CD4-positive, alpha-beta T cell treated with Interferon gamma for 1 hour (primary cell): ENCODE data around the gene LIMK2.

ENCODE experiments used
- DNase-seq: peaks from one replicate; pipeline ENCODE4 v3.0.0-alpha.2; 2020

Gene LIMK2

DNA sequence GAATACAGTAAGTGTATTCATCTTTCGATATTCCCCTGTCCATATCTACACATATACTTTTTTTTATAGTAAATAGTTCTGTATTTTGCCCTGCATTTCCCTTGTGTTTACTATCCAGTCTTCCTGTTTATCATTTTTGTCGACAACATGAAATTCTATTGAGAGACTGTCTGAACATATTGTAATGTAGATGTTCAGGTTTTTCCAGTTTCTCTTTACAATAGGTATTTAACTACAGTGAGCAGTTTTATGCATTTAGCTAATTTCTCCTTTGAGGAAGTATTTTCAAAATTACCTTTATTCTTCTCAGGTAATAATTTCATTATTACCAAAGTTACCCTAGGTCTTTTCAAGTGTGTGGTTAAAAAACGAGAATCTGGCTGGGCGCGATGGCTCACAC is 63.5 kb downstream of the LIMK2 start:
- DNase-seq = no peak

DNA sequence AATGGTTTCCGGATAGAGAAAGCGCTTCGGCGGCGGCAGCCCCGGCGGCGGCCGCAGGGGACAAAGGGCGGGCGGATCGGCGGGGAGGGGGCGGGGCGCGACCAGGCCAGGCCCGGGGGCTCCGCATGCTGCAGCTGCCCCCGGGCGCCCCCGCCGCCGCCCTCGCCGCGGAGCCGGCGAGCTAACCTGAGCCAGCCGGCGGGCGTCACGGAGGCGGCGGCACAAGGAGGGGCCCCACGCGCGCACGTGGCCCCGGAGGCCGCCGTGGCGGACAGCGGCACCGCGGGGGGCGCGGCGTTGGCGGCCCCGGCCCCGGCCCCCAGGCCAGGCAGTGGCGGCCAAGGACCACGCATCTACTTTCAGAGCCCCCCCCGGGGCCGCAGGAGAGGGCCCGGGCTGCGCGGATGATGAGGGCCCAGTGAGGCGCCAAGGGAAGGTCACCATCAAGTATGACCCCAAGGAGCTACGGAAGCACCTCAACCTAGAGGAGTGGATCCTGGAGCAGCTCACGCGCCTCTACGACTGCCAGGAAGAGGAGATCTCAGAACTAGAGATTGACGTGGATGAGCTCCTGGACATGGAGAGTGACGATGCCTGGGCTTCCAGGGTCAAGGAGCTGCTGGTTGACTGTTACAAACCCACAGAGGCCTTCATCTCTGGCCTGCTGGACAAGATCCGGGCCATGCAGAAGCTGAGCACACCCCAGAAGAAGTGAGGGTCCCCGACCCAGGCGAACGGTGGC is 64.5 kb downstream of the LIMK2 start:
- DNase-seq = no peak

DNA sequence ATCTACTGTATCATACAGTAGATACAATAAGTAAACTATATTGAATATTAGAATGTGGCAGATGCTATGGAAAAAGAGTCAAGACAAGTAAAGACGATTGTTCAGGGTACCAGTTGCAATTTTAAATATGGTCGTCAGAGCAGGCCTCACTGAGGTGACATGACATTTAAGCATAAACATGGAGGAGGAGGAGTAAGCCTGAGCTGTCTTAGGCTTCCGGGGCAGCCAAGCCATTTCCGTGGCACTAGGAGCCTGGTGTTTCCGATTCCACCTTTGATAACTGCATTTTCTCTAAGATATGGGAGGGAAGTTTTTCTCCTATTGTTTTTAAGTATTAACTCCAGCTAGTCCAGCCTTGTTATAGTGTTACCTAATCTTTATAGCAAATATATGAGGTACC is 65.6 kb downstream of the LIMK2 start:
- no peak for DNase-seq

DNA sequence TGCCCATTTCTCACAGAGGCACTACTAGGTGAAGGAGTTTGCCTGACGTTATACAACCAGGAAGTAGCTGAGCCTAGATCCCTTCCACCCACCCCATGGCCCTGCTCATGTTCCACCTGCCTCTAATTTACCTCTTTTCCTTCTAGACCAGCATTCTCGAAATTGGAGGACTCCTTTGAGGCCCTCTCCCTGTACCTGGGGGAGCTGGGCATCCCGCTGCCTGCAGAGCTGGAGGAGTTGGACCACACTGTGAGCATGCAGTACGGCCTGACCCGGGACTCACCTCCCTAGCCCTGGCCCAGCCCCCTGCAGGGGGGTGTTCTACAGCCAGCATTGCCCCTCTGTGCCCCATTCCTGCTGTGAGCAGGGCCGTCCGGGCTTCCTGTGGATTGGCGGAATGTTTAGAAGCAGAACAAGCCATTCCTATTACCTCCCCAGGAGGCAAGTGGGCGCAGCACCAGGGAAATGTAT is 66.1 kb downstream of the LIMK2 start:
- no peak for DNase-seq

DNA sequence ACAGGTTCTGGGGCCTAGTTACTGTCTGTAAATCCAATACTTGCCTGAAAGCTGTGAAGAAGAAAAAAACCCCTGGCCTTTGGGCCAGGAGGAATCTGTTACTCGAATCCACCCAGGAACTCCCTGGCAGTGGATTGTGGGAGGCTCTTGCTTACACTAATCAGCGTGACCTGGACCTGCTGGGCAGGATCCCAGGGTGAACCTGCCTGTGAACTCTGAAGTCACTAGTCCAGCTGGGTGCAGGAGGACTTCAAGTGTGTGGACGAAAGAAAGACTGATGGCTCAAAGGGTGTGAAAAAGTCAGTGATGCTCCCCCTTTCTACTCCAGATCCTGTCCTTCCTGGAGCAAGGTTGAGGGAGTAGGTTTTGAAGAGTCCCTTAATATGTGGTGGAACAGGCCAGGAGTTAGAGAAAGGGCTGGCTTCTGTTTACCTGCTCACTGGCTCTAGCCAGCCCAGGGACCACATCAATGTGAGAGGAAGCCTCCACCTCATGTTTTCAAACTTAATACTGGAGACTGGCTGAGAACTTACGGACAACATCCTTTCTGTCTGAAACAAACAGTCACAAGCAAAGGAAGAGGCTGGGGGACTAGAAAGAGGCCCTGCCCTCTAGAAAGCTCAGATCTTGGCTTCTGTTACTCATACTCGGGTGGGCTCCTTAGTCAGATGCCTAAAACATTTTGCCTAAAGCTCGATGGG is 66.7 kb downstream of the LIMK2 start:
- DNase-seq = peak; percentile 51

DNA sequence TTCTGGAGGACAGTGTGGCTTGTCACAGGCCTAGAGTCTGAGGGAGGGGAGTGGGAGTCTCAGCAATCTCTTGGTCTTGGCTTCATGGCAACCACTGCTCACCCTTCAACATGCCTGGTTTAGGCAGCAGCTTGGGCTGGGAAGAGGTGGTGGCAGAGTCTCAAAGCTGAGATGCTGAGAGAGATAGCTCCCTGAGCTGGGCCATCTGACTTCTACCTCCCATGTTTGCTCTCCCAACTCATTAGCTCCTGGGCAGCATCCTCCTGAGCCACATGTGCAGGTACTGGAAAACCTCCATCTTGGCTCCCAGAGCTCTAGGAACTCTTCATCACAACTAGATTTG is 67.2 kb downstream of the LIMK2 start:
- DNase-seq = no peak

DNA sequence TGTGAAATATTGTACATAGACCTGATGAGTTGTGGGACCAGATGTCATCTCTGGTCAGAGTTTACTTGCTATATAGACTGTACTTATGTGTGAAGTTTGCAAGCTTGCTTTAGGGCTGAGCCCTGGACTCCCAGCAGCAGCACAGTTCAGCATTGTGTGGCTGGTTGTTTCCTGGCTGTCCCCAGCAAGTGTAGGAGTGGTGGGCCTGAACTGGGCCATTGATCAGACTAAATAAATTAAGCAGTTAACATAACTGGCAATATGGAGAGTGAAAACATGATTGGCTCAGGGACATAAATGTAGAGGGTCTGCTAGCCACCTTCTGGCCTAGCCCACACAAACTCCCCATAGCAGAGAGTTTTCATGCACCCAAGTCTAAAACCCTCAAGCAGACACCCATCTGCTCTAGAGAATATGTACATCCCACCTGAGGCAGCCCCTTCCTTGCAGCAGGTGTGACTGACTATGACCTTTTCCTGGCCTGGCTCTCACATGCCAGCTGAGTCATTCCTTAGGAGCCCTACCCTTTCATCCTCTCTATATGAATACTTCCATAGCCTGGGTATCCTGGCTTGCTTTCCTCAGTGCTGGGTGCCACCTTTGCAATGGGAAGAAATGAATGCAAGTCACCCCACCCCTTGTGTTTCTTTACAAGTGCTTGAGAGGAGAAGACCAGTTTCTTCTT is 67.9 kb downstream of the LIMK2 start:
- DNase-seq = no peak

DNA sequence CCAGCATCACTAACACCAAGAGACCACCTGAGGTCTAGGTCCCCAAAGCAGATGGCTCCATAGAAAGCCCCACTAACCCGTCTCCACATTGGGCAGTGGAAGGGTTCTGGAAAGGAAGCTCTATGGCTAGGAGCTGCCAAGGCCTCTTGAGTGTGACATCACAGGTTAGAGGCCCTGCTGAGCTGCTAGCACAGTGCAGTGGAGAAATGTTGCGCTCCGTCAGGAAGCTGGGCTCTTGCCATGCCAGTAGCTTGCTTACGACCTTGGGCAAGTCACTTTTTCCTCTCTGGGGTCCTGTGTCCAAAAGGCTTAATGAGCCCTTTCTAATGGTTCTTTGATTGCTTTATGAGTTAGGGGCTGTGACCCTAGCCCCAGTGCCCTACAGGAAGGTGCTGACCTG is 69.6 kb downstream of the LIMK2 start:
- no peak for DNase-seq

DNA sequence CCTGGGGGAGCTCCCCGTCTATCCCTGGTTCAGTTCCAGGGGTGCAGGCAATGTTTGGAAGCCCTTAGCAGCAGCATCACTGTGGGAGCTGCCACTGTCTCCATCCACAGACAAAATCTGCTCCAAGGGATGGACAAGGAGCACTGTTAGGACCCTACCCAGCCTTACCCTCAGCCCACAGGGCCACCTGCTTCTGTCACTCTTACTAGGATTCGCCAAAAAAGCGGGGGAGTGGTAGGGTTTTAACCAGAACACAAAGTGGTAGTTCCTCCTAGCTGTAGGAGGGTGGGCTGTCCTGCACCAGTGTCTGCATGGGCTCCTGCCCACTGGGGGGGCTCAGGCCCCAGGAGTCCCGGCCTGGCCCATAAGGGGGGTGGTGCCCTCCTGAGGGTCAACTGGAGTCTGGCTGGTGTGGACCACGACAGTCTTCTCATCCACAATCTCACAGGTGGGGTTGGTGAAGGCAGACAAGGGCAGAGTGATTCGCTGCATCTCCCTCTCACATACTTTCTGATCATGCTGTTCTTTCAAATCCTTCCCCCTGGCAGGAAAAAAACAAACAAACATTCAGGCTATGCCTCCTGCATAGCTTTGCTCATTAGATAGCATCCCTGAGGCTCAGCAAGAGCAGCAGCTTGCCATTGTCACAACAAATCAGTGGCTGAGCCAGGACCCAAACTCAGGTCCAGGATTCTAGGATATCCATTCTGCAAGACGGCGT is 70.8 kb downstream of the LIMK2 start:
- DNase-seq = no peak

DNA sequence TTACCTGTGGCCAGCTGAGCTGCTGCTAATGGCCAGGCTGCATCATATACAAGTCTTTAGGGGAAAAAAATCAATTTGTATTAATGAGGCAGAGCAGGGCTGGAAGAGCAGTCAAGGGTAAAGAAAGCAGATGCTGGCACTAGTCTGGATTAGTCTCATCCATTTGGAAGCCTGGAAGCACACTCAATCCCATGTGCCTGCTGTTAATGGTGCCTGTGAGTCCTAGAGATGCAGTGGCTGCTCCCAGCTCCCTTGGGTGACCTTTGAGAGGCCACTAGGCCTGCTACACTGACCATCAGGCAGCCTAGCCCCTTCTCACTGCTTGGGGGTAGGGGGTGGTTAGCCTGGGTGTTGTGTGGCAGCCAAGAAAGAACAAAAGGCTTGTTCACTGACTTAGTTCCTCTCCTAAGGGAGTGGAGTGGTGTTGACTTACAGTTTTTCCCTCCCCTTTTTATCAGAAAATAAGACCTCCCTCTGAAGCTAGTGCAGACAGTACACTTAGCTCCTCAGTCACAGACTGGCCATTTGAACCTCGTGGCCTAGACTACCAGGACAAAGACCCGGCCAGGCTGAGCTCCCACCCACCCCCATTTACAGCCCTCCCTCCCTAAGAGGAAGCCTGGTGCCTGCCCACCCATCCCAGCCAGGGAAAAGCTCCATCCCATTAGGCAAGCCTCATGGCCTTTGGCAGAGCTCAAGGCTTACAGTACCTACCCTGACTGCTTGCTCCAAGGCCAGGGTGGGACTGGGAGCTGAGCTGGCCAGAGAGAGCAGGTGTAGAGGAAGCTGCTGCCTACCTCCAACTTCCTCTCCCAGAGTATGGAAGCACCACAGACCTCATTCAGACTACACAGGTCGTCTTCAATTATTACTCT is 72.4 kb downstream of the LIMK2 start:
- DNase-seq = no peak

DNA sequence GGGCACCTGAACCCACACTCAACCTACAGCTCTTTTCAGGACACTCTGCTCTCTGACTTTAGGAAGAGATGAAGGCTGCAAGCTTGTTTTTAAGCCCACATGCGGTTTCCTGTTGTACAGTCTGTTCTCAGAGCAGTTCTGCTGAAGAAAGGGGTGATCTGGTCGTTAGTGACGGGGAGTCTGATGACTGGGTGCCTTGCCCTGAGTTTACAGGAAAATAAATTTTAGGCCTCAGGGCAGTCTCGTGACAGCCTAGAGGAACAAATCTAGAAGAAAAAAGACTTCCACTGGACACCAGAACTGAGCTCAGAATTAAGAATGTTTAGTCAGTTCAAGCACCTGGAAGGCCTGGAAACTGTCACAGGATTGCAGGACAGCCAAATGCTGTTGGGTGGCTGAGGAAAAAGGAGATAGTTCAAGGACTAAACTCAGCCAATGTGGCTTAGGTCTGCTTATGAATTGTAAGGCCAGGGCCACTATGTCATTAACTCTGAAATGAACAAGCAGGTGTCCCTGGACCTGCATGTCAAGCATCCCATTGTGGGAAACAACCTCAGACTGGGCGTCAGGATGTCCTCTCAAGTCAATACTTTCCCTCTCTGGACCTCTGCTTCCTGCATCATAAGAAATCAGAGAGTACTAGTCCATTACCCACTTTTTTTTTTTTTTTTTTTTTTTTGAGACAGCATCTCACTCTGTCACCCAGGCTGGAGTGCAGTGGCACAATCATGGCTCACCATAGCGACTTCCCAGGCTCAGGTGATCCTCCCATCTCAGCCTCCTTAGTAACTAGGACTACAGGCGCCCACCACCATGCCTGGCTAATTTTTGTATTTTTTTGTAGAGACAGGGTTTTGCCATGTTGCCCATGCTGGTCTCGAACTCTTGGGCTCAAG is 74.5 kb downstream of the LIMK2 start:
- DNase-seq = peak; percentile 75

DNA sequence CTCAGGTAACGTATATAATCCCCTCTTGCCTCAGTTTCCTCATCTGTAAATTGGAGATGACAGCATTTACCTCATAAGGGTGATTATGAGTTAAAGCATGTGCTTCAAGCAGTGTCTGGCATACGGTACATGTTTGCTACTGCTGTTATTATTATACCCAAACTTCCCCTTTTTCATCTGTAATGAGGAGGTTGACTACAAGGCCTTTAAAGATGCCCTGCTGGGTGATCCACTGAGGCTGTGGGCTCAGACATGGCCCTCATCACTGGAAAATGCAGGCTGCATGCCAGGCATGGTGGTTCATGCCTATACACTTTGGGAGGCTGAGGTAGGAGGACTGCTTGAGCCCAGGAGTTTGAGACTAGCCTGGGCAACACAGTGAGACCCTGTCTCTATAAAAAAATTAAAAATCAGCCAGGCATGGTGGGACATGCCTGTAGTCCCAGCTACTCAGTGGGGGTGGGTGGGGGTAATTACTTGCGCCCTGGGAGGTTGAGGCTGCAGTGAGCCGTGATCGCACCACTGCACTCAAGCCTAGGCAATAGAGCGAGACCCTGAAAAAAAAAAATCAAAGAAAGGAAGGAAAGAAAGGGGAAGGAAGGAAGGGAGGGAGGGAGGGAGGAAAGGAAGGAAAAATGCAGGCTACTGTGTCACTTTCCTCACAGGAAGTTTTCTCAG is 75.9 kb downstream of the LIMK2 start:
- no peak for DNase-seq

DNA sequence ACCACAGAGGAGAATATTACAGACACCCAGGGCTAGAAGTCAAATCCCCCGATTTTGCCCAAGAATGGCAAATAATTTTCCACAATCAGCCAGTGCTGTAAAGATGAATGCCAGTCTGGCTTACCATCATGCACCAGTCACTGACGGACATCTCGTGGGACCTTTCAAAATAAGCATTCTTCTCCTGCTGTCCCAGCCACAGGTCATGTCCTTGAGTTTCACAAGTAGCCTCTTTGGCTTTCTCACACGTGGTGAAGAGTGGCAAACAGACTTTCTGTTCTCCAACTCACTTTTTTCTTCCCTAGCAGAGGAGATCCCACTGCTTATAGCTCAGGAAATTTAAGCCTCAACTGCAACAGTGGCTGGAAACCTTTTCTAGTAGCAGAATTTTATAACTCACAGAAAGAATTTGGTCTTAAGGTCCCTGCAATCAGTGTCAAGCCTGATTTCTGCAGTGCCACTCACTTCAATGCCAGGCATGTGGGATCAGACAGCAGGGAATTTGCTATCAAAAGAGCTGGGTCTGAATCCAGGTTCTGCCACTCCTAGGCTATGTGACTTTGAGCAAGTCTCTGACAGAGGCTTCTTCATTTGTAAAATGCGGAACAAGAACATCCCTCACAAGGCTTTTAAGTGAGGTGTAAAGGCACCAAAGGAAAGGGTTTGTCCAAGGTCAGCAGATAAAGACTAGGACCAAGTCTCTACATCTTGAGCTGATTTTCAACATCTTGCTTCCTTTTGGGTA is 76.6 kb downstream of the LIMK2 start:
- DNase-seq = no peak

DNA sequence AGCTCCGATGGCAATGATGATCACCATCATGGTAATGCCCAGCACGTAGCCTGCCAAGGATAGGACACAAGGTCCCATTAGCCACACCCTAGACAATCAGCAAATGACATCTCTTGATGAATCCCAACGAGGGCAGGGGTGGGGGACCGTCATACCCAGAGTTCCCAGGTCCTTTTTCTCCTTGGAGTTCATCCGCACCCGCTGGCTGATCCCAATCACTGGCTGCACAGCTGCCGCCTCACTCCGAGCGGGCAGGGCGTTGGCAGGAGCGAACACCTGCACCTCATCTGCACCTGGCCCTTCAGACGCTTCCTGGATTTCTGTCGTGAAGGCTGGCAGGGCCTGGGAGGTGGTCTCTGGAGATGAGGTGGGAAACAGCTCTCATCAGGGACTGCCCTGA is 77.2 kb downstream of the LIMK2 start:
- no peak for DNase-seq

DNA sequence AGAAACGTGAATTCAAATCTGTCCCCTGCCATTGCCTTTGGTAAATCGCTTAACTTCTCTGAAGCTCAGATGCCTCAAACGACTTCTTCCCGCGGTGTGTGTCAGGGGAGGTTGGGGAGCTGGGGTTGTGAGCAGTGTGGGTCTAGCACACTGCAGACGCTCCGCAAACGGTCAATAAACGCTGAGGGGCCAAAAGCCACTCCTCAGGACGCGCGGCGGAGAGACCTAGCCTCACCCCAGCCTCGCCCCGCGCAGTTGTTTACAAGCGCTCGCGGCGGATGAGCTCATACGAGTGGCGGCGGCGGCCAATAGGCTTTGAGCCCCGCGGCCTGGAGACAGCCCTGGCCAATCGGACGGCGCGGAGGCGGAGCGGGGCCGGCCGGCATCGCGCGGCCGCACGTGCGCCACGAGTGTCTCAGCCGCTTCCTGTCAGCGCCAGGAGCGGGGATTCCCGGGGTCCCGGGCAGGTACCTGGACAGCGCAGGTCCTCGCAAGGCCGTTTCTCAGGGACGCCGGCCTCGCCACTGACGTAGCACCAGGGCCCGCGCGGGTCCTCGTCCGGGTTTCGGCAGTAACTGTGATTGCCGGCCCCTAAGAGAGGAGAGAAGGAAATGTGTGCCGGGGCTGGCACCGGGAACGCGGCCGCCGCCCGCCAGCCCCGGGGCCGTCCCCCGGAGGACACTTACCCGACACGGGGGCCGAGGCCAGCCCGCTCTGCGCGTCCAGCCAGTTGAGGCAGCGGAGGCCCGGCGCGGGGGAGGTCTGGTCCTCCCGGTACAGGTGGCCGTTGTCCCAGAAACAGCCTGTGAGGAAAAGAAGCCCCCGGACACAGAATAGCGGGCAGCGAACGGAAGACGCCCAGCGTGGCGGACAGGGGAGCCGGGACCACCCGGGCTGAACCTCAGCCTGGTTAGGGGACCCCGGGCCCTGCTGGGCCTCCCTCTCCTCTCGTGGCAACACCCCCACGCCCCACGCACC is 78.7 kb downstream of the LIMK2 start:
- DNase-seq = peak; percentile 97

DNA sequence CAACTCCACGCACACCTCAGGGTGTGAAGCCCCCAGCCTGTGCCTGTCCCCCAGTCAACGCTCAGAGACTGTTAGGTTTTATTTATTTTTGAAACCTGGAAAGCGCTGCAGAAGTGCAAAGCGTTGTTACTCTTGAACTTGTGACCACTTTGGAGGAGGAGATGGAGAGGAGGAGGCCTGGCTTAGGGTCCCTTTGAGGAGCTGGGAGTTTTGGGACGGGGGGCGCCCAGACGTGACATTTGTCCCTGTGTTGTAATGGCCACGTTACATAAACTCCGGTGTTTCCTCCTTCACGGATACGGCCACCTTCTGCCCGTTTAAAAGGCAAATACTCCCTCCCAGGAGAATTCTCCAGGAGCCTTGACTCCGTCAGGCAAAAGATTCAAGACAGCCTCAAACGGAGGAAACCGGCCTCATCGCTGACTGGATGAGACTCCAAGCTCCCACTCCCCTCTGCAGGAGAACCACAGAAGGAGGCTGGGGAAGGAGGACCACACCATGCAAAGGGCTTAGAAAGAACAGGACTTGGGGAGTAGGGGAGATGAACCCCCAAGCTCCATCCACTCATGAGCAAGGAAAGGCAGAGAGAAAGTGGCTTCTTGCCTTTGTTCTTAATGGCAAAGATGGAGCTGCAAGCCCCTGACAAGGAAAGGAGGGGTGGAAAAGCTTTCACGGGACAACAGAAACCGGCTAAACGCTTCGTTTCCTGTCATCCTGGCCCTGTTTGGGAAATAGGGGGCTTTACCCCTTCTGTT is 79.6 kb downstream of the LIMK2 start:
- DNase-seq = no peak

DNA sequence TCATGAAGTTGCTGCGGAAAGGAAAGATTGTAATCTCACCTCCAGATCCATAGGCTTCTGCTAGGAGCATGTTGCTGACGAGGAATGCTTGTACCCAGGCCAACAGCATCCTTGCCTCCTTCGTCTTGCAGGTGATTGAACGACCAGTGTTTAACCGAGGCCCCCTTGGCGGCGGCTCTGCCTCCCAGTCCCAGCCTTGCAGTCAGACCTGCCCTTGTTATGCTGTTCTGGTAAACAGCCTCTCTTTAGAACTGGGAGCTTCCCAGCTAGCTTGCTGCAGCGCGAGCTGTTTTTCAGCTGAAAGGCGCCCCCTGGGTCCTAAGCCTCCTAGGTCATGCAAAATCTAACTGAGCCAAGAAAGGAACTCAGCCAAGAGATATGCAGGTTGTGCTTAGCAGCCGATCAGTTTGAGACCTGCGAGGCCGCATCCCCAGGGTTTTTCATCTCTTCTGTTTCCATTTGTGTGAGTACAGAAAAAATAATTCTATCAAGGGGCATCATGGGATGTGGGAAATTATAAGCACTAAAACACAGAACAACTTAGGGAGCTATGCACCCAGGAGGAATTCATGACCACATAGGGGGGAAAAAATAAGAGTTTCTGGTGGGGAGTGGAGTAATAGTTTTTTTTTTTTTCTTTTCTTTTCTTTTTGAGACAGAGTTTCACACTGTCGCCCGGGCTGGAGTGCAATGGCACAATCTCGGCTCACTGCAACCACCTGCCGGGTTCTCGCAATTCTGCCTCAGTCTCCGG is 80.3 kb downstream of the LIMK2 start, which contains the start of gene PIK3IP1:
PIK3IP1 (minus strand) TSS at position 253 of the 754 bp plus-strand sequence; CDS start at position 109, 144 bp downstream.
- DNase-seq = peak; percentile 88
